GM12865 (cell line): ENCODE measurements around the gene MRPL38.

Experiments used
- DNase-seq: peaks from one replicate; pipeline ENCODE4 v3.0.0; 2010; ENCODE audit warnings: low read depth
- H3K4me3 ChIP-seq: 2 replicates; pipeline ENCODE4 v1.5.1; 2011; ENCODE audit warnings: mild to moderate bottlenecking, low read depth, low read length, control low read depth
- CTCF ChIP-seq: IDR thresholded peaks from 2 replicates; pipeline ENCODE4 v1.5.1; 2011; ENCODE audit warnings: low read length, control low read depth, low read depth, inconsistent platforms; ENCODE audit not compliant: insufficient read depth; ENCODE audit errors: missing control alignments

Gene MRPL38

GRCh38 chr17:75906143-75906884, 1.6 kb upstream of the MRPL38 start:
- H3K4me3 ChIP-seq = no peak overlapping the region
- DNase-seq = no peak
- no peak for TF ChIP-seq CTCF

- no peak for TF ChIP-seq CTCF
- DNase-seq = no peak
- no peak overlapping the region for H3K4me3 ChIP-seq
Measured at GRCh38 chr17:75902406-75902805, 2.3 kb downstream of the MRPL38 start.

GRCh38 chr17:75901727-75902126, 3.0 kb downstream of the MRPL38 start:
- no peak for TF ChIP-seq CTCF
- DNase-seq = no peak

GRCh38 chr17:75900691-75901533, 3.8 kb downstream of the MRPL38 start:
- H3K4me3 ChIP-seq = no peak overlapping the region
- TF ChIP-seq CTCF = no peak
- no peak for DNase-seq

More at GRCh38 chr17:75901727-75902126, 3.0 kb downstream of the MRPL38 start:
- no peak overlapping the region for H3K4me3 ChIP-seq

GRCh38 chr17:75899767-75900468, 4.8 kb downstream of the MRPL38 start:
- H3K4me3 ChIP-seq = no peak overlapping the region
- no peak for DNase-seq
- TF ChIP-seq CTCF = no peak

- no peak for TF ChIP-seq CTCF
- no peak for DNase-seq
- no peak overlapping the region for H3K4me3 ChIP-seq
Measured at GRCh38 chr17:75899353-75899752, 5.3 kb downstream of the MRPL38 start.
